Activated gamma-delta T cell treated with Interleukin-2 at 50 U/mL for 16 hours (primary cell): ENCODE results near the gene OCIAD1.

Experiments
- DNase-seq: peaks from one replicate; pipeline ENCODE4 v3.0.0-alpha.2; 2020

Gene OCIAD1

GRCh38 chr4:48896845-48897244 lies 66.0 kb downstream of the OCIAD1 start:
- no peak for DNase-seq

GRCh38 chr4:48898733-48899431 lies 68.0 kb downstream of the OCIAD1 start:
- no peak for DNase-seq

GRCh38 chr4:48899432-48899749 lies 68.5 kb downstream of the OCIAD1 start:
- DNase-seq = no peak

GRCh38 chr4:48899950-48900349 lies 69.1 kb downstream of the OCIAD1 start:
- DNase-seq = no peak

- DNase-seq = no peak
Observed at GRCh38 chr4:48901196-48901595, 70.3 kb downstream of the OCIAD1 start.

- DNase-seq = no peak
Observed at GRCh38 chr4:48902266-48902665, 71.4 kb downstream of the OCIAD1 start.

DNA sequence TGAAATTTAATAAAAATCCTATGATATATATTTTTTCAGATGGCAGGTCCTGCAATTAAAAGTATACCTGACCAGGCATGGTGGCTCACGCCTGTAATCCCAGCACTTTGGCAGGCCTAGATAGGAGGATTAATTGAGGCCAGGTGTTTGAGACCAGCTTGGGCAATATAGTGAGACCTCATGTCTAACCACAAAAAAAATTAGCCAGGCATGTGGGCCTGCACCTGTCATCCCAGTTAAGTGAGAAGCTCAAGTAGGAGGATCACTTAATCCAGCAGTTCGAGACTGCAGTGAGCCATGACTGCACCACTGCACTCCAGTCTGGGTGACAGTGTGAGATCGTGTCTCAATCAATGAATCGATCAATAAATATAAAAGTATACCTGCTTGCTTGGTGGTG lies 73.2 kb downstream of the OCIAD1 start:
- DNase-seq = no peak

DNA sequence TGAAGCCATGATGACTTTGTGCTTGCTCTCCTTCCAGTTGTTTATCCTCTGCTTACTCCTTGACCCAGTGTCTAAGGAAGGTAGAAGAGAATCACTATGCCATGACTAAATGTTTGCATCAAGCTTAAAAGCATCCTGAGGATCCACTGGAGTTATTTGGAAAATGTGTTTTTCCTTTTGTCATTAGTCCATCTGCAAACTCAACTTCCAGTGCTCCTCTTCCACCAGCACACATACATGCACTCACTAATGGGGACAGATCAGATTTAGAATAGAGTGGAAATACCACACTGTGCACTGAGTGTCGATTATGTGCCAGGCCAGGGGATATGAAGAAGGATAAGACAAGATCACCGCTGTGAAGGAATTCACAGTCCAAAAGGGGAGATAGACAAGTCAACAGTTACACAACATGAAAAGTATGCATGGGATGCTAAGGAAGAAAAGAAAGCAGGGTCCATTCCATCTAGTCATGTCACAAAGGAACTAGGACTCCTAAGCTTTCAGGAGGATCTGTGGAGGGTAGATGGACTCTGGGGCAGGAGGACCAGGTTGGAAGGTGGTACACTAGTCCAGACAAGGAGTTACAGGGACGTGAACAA lies 73.8 kb downstream of the OCIAD1 start:
- no peak for DNase-seq

GRCh38 chr4:48905363-48906015 lies 74.6 kb downstream of the OCIAD1 start:
- DNase-seq = no peak

DNA sequence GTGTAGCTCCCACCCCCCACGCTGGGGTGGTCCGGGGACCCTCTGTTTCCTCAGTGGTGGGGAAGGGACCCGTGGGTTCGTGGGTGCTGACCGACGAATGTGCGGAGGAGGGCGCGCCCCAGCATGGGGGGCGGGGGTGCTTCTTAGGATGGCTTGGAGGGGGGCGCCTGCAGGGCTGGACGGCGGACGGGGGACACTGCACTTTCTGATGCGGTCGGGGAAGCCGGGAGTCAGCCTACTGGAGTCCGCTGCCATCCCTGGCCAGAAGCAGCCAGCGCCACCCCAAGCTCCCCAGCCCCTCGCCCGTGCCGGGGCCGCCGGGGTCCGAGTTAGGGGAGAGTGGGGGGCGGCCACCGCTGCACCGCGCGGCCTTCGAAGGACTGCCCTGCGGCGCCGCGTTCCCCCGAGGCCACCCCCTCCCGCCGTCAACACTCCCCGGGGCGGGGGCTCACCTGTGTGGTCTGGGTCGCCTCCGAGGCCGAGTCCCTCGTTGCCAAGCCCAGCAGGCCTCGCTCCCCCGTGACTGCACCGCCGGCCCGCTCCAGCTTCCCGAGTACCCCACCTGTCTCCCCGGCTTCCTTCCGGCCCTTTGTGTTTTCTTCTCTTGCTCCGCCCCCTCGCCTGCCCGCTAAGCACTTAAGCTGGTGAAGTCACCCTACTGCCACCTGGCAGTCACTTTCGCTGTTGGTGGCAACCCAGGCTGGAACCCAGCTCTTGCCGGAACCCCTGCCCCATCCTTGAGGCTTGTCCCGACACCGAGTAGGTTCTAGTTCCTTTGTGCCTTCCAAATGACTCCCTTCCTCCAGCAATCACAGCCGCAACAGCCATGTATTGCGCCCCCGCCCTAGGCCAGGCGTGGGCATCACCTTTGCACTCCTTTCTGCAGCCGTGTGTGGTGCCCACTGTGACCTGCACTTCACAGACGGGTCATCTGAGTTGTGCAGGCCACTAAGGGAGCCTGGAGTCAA lies 75.6 kb downstream of the OCIAD1 start, which contains the start of gene OCIAD2:
TSS of gene OCIAD2 (minus strand) at position 569 of the 968 bp plus-strand sequence. CDS start 2,225 bp downstream, outside the sequence.
- peak; percentile 86 for DNase-seq

GRCh38 chr4:48907706-48908477 lies 77.0 kb downstream of the OCIAD1 start:
- no peak for DNase-seq

GRCh38 chr4:48908687-48909086 lies 77.8 kb downstream of the OCIAD1 start:
- DNase-seq = no peak

- DNase-seq = peak; percentile 11
Observed at GRCh38 chr4:48909697-48910096, 78.8 kb downstream of the OCIAD1 start.

DNA sequence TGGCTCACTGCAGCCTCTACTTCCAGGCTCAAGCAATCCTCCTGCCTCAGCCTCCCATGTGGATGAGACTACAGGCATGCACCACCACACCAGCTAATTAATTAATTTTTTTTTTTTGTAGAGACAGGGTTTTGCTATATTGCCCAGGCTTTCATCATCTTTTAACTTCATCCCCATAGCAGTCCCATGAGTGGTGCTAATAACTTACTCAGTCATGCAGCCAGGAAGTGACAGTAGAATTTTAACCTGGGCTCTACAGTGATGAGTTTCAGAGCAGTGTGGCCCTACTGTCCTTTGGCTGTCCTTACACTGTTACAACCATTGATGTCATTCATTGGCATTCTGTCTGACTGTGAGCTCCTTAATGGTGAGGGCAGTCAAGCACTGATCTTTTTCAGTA lies 79.6 kb downstream of the OCIAD1 start:
- DNase-seq = no peak
